HG03064 (cell line): Measurements from ENCODE around the gene MAGI2.

ENCODE experiments used
- ATAC-seq: cut with Tn5 transposase; IDR thresholded peaks from one replicate; pipeline ENCODE4 v1.9.1; 2021; ENCODE audit warnings: low read depth; ENCODE audit not compliant: unreplicated experiment

Gene MAGI2

GRCh38 chr7:78148166-78148894 lies 1305.1 kb downstream of the MAGI2 start:
- no peak for ATAC-seq

- no peak for ATAC-seq
Observed at GRCh38 chr7:78146546-78146945, 1306.9 kb downstream of the MAGI2 start.

GRCh38 chr7:78143661-78144060 lies 1309.8 kb downstream of the MAGI2 start:
- ATAC-seq: no peak

- no peak for ATAC-seq
Observed at GRCh38 chr7:78141522-78142281, 1311.8 kb downstream of the MAGI2 start.

GRCh38 chr7:78140109-78140508 lies 1313.4 kb downstream of the MAGI2 start:
- ATAC-seq: no peak

- ATAC-seq: no peak
Observed at GRCh38 chr7:78139335-78139734, 1314.1 kb downstream of the MAGI2 start.

GRCh38 chr7:78134774-78135173 lies 1318.7 kb downstream of the MAGI2 start:
- no peak for ATAC-seq

- ATAC-seq: no peak
Observed at GRCh38 chr7:78134256-78134655, 1319.2 kb downstream of the MAGI2 start.

GRCh38 chr7:78130446-78131215 lies 1322.8 kb downstream of the MAGI2 start:
- no peak for ATAC-seq

- ATAC-seq: no peak
Observed at GRCh38 chr7:78129865-78130264, 1323.6 kb downstream of the MAGI2 start.

GRCh38 chr7:78127009-78127408 lies 1326.5 kb downstream of the MAGI2 start:
- no peak for ATAC-seq

GRCh38 chr7:78125884-78126283 lies 1327.6 kb downstream of the MAGI2 start:
- ATAC-seq: no peak

- no peak for ATAC-seq
Observed at GRCh38 chr7:78124216-78124615, 1329.3 kb downstream of the MAGI2 start.

GRCh38 chr7:78121888-78122287 lies 1331.6 kb downstream of the MAGI2 start:
- ATAC-seq: no peak

GRCh38 chr7:78118470-78118869 lies 1335.0 kb downstream of the MAGI2 start:
- no peak for ATAC-seq

GRCh38 chr7:78115876-78116275 lies 1337.6 kb downstream of the MAGI2 start:
- no peak for ATAC-seq

GRCh38 chr7:78114993-78115392 lies 1338.5 kb downstream of the MAGI2 start:
- no peak for ATAC-seq

GRCh38 chr7:78112488-78112887 lies 1341.0 kb downstream of the MAGI2 start:
- no peak for ATAC-seq

- ATAC-seq: no peak
Observed at GRCh38 chr7:78111386-78111785, 1342.1 kb downstream of the MAGI2 start.

- no peak for ATAC-seq
Observed at GRCh38 chr7:78103475-78103874, 1350.0 kb downstream of the MAGI2 start.

- no peak for ATAC-seq
Observed at GRCh38 chr7:78101076-78101475, 1352.4 kb downstream of the MAGI2 start.
